HG02870 (cell line): ENCODE results near the gene LMBR1.
"Not testable (repeated sequence)": the region's sequence is repeated elsewhere in the genome, so short reads cannot be mapped to it uniquely, and the experiment has no call there.

Source experiments
- ATAC-seq: cut with Tn5 transposase; IDR thresholded peaks from one replicate; pipeline ENCODE4 v1.9.1; 2021; ENCODE audit warnings: mild to moderate bottlenecking, moderate library complexity; ENCODE audit not compliant: unreplicated experiment

LMBR1 gene

GRCh38 chr7:156907656-156908055 is 14.7 kb upstream of the LMBR1 start:
- no peak for ATAC-seq

- ATAC-seq = no peak
These were observed 13.2 kb upstream of the LMBR1 start for GRCh38 chr7:156906200-156906649.

GRCh38 chr7:156903232-156903909 is 10.4 kb upstream of the LMBR1 start:
- ATAC-seq = no peak

- ATAC-seq = not testable (repeated sequence)
These were observed 7.1 kb upstream of the LMBR1 start for GRCh38 chr7:156900093-156900492.

GRCh38 chr7:156898938-156899337 is 6.0 kb upstream of the LMBR1 start:
- no peak for ATAC-seq

GRCh38 chr7:156897673-156898072 is 4.7 kb upstream of the LMBR1 start:
- ATAC-seq = no peak

- no peak for ATAC-seq
These were observed 3.5 kb upstream of the LMBR1 start for GRCh38 chr7:156896388-156897022.

GRCh38 chr7:156895024-156895780 is 2.2 kb upstream of the LMBR1 start:
- no peak for ATAC-seq

- peak; percentile 15 for ATAC-seq
These were observed 742 bp downstream of the LMBR1 start for GRCh38 chr7:156892081-156892800.

- ATAC-seq = no peak
These were observed 3.2 kb downstream of the LMBR1 start for GRCh38 chr7:156889746-156890145.

- ATAC-seq = no peak
These were observed 3.9 kb downstream of the LMBR1 start for GRCh38 chr7:156889089-156889488.

GRCh38 chr7:156886020-156886795 is 6.8 kb downstream of the LMBR1 start:
- ATAC-seq = no peak

GRCh38 chr7:156881679-156882078 is 11.3 kb downstream of the LMBR1 start:
- no peak for ATAC-seq

- ATAC-seq = no peak
These were observed 17.2 kb downstream of the LMBR1 start for GRCh38 chr7:156875766-156876165.

GRCh38 chr7:156868363-156868762 is 24.6 kb downstream of the LMBR1 start:
- ATAC-seq = not testable (repeated sequence)

- ATAC-seq = peak; percentile 55
These were observed 27.5 kb downstream of the LMBR1 start for GRCh38 chr7:156865493-156865892.

- not testable (repeated sequence) for ATAC-seq
These were observed 31.0 kb downstream of the LMBR1 start for GRCh38 chr7:156862022-156862421.

GRCh38 chr7:156861212-156861611 is 31.8 kb downstream of the LMBR1 start:
- no peak for ATAC-seq

GRCh38 chr7:156860099-156860498 is 32.9 kb downstream of the LMBR1 start:
- ATAC-seq = not testable (repeated sequence)

- ATAC-seq = no peak
These were observed 34.5 kb downstream of the LMBR1 start for GRCh38 chr7:156858523-156858922.
